SKM-1 (cell line): Measurements from ENCODE around the gene CAMTA1.

Experiments
- DNase-seq: peaks from one replicate; lab custom pipeline; 2025; ENCODE audit not compliant: unreplicated experiment; lab: John Stamatoyannopoulos, UW

The CAMTA1 gene

GRCh38 chr1:6953907-6954364, 168.7 kb downstream of the CAMTA1 start:
- DNase-seq = no peak

- DNase-seq = no peak
Observed at GRCh38 chr1:6954591-6954990, 169.3 kb downstream of the CAMTA1 start.

- no peak for DNase-seq
Observed at GRCh38 chr1:6955357-6956094, 170.3 kb downstream of the CAMTA1 start.

DNA sequence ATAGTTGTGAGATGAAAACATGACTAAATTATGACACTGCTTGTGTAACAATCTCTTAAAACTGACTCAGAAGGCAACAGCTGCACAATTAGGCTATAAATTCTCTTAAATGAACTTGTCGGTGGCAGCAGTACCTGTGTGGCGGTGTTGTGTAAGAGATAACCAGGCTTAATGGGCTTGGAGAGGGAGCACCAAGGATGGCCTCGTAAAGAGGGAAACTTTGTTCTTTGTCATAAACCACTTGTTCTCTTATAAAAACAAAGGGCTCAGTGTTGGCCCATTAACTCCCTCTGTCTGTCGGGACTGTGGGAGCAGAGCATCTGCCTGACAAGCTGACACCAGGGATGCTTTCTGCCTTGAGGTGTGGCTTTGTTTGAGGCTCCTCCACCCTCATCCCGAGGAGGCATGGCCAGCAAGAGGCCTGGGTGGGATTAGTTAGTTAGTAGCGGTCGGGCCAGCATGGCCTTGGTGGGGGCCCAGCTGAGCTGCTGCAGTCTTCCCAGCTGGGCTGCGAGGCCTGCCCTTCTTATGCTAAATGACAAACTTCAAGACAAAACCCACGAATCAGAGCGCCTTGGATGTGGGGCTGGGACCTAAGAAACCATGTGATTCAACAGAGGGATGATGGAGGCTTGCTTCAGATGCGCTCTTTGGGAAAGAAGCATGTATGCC, 171.4 kb downstream of the CAMTA1 start:
- DNase-seq = no peak

DNA sequence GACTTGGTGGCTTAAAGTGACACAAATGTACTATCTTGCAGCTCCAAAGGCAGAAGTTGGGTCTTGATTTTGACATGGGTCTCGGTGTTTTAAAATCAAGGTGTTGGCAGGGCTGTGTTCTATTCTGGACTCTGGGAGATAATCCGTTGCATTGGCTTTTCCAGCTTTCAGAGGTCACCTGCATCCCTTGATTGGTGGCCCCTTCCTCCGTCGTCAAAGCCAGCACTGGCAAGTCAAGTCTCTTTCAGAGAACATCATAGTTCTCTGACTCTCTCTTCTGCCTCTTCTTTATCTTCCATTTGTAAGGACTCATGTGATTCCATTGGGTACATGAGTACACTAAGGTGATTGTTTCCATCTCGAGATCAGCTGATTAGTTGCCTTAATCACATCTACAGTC, 172.1 kb downstream of the CAMTA1 start:
- no peak for DNase-seq

GRCh38 chr1:6958407-6959030, 173.3 kb downstream of the CAMTA1 start:
- DNase-seq = no peak

DNA sequence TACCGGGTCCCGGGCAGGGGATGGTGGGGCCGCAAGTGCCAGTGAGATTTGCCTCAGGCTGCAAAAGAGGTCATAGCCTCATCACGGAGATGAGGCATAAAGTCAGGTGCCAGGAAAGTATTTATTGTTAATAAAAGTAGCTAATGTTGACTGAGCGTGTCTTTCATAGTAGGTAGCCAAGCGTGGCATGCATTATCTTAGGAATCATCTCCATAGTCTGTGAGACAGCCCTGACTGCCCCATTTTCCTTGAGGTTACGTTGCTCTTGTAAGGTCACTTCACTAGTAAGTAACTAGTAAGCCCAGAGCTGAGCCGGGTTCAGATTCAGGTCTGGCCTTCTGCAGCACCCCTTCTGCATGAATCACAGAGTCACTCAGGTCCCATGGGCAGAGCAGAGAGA, 174.2 kb downstream of the CAMTA1 start:
- DNase-seq = no peak

DNA sequence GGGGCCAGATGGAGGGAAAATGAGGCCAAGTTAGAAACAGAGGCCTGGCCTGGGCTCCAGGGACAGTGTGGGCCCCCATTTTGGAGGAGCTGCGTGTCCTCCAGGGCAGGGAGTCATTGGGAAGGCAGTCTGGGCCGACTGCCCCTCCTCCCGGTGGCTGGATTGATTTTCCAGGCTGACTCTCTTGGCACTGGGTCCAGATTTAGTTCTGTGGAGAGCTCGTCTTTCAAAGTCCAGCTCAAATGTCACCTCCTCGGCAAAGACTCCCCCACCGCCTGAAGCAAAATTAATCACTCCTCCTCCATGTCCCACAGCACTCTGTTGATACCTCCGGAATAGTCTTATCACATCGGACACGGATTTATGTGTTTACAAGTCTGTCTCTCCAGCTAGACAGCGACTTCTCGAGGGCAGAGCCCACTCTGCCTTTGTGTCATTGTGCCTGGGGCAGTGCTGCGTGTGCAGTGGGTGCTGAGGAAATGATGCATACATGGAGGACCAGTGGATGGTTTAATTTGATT, 175.1 kb downstream of the CAMTA1 start:
- DNase-seq = no peak

GRCh38 chr1:6960860-6961259, 175.6 kb downstream of the CAMTA1 start:
- DNase-seq = no peak

GRCh38 chr1:6961289-6961688, 176.0 kb downstream of the CAMTA1 start:
- DNase-seq = no peak

GRCh38 chr1:6961905-6962477, 176.7 kb downstream of the CAMTA1 start:
- DNase-seq = no peak

- no peak for DNase-seq
Observed at GRCh38 chr1:6962478-6962995, 177.3 kb downstream of the CAMTA1 start.

DNA sequence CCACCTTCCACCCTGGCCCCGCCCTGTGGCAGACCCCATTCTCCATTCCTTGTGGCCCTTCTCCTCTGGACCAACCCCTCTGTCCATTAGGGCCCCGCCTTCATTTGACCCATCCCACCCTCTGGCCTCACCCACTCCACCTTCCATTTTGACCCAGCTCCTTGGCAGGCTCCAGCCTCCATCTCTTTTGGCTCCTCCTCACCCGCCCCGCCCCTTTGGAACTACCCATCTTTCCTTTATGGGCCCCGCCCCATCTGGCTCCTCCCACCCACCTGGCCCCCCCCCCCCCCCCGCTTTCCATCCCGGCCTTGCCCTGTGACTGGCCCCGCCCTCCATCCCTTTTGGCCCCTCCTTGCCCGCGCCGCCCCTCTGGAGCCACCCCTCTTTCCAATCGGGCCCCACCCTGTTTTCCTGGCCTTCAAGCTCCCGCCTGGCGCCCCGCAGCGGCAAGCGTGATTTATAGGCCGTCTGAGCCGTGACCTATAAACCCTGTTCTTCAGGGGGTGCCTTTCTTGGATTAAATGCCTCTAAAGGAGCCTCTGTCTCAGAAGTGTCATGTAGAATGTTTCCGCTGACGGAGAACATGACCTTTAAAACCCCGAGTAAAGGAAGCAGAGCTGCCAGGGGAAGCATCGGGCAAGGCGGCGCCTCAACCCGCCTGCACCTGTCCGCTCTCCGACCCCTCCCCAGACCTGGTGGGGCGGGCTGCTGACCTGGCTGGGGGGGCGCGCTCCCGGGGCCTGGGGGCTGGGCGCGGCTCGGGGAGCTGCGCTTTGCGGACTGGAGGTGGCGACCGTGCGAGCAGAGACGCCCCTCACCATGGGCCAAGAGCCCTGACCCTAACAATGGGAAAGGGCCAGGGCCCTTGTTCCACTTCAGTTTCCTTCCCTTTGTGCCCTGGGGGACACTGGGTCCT, 178.0 kb downstream of the CAMTA1 start:
- no peak for DNase-seq

GRCh38 chr1:6963912-6964307, 178.7 kb downstream of the CAMTA1 start:
- DNase-seq = no peak

DNA sequence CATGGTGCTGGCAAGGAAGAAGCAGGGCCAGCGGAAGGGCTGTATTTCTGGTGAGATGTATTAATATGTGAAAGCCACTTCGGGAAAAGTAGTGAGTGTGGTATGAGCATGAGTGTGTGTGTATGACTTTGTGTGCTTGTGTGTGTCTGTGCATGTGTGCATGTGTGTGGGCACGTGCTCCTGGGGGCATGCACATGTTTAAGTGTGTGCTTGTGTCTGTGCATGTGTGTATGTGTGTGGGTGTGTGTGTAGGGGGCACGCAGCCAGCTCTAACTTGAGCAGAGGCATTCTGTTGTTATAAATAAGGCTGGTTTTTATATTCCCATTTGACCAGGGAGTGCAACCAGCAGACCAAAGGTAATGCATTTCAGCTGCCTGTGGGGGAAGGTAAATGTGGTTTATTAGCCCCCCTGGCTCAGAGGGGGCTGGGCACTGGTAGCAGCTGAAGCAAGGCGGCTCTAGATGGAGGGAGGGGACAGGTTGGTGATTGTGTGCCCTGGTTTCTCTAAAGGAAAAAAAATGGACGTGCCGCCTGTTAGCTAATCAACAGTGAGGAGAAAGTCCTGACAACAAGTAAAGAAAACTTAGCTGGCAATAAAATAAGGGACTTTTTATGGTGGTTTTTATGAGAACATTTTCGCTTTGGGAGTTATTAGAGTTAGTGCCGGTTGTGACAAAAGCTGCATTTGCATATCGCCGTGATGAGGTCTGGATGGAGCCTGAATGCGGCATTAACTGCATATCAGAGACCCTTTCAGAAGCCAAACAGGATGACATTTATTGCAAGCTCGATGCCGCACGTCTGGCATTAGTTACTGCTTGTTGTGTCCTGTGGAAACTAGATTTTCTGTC, 180.1 kb downstream of the CAMTA1 start:
- DNase-seq = no peak

GRCh38 chr1:6965935-6966241, 180.6 kb downstream of the CAMTA1 start:
- no peak for DNase-seq

DNA sequence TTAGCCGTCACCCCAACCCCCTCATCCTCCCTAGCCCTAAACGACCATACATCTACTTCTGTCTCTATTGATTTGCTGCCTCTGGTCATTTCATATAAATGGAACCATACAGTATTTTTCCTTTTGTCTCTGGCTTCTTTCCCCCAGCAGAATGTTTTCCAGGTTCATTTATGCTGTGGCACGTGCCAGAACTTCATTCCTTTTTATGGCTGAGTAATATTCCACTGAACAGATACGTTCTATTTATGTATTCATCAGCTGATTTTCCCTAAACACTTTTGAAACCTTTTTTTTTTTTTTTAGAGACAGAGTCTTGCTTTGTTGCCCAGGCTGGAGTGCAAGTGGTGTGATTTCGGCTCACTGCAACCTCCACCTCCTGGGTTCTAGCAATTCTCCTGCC, 181.1 kb downstream of the CAMTA1 start:
- DNase-seq = no peak

DNA sequence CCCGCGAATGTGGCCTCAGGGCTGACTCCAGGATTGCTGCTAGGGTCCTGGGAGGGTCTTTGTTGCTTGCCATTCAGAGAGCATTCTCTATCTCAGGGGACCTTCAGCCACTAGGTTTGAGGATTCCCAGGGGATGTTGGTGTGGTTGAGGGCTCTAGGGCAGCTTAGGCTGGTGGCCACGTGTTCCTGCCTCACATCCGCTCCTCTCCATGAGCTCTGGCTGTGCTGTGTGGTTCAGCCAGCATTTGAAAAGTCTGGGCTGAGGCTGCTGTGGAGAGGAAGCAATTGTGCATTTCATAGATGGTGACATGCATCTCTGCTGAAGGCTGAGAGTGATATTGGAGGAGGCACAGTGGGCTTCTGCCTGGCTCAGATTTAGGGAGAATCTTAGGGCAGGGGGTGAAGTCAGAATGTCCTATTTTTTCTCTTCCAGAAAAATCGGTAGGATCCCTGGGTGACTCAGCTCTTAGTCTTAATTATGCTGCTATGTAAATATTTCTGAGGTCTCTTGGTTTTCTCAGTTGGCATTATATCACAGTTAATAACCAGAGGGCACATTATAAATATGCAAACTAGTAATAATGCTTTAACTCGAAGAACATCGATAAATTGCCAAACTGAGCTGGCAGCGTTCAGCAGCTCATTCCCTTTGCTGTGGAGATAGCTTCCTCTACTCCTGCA, 182.3 kb downstream of the CAMTA1 start:
- no peak for DNase-seq

DNA sequence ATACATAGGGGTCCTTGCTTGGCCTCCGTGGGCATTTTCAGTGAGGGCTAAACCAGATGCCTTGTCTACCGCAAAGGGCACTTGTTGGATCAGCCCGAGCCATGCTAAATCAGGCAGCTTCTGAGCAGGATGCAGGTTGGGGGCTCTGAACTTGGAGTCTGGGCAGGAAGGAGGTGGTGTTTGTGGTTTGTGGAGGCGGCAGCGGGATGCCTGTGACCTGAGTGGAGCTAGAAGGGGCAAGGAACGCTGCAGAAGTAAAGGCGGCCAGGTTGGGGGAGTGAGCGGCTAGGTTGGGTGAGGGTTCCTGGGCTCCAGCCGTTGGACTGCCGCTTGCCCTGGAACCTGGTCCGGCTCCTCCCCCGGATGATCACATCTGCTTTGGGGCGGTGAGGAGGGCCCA, 183.9 kb downstream of the CAMTA1 start:
- DNase-seq = no peak
